ENCODE results near the gene ARHGAP26. TPM values are rescaled to one million over a fixed set of nuclear protein-coding genes. Genes with fewer than 3 reads are reported as not detected.

Gene ARHGAP26
- polyA plus RNA-seq, 1 donor (not counting 4 experiments of a cell fraction or from before 2014, with no cell fraction given): 3.9 TPM

GRCh38 chr5:143194713-143195112 lies 424.5 kb downstream of the ARHGAP26 start:
- no peaks in the 10 kb centered on the region for H3K79me2 ChIP-seq (ENCODE audit: control insufficient read depth, insufficient read depth, low read length)
- dilution Hi-C loops (cut with MboI; ENCODE audit: extremely low pct_ligation_motif_present, low sequenced_read_pairs): no loop called here

GRCh38 chr5:143195491-143195890 lies 425.3 kb downstream of the ARHGAP26 start:
- H3K4me1 ChIP-seq (ENCODE audit: control insufficient read depth, extremely low read depth, insufficient read depth, low read length): peaks cover 36% of the 10 kb centered on the region

More at GRCh38 chr5:143194713-143195112, 424.5 kb downstream of the ARHGAP26 start:
- no peaks in the 10 kb centered on the region for H3K9me1 ChIP-seq (ENCODE audit: control insufficient read depth, extremely low read depth, insufficient read depth, low read length)
- peaks cover 28% of the 10 kb centered on the region for H3K4me1 ChIP-seq (ENCODE audit: control insufficient read depth, extremely low read depth, insufficient read depth, low read length)
- H4K20me1 ChIP-seq (ENCODE audit: control insufficient read depth, extremely low read depth, insufficient read depth, low read length): no peaks in the 10 kb centered on the region
- H3K4me2 ChIP-seq (ENCODE audit: control insufficient read depth, extremely low read depth, insufficient read depth, low read depth, low read length): no peak overlapping the region
- TF ChIP-seq EZH2 (IDR thresholded peaks at IDR 0.05; ENCODE audit: low read length) (no peak), CTCF (optimal IDR thresholded peaks at IDR 0.05 in 1 of 3, IDR thresholded peaks at IDR 0.05 in 1 of 3, conservative IDR thresholded peaks at IDR 0.05 in 1 of 3; ENCODE audit: extremely low read depth in 1 of 3, insufficient read depth in 2 of 3, low read length in 3 of 3) (no peak)
- H3K4me3 ChIP-seq (ENCODE audit: control insufficient read depth in 2 of 3, extremely low read depth in 1 of 3, insufficient read depth in 2 of 3, low read depth in 1 of 3, low read length in 3 of 3): no peak overlapping the region
- H2AFZ ChIP-seq (ENCODE audit: control insufficient read depth, low read length): no peak overlapping the region
- no peak for FAIRE-seq
- no peaks in the 10 kb centered on the region for H3K27me3 ChIP-seq (ENCODE audit: control insufficient read depth, extremely low read depth, insufficient read depth, low read length)
- no peak overlapping the region for H3K27ac ChIP-seq (ENCODE audit: control insufficient read depth, insufficient read depth, low read length)
- H3K36me3 ChIP-seq (ENCODE audit: control insufficient read depth in 2 of 2, extremely low read depth in 1 of 2, insufficient read depth in 2 of 2, low read length in 2 of 2): no peaks in the 10 kb centered on the region
- no peak overlapping the region for H3K9ac ChIP-seq (ENCODE audit: control insufficient read depth, extremely low read depth, insufficient read depth, low read length)
- H3K9me3 ChIP-seq (ENCODE audit: control insufficient read depth, low read depth, low read length): no peaks in the 10 kb centered on the region
- no peak for DNase-seq (ENCODE audit: low read depth, low spot score)

More at GRCh38 chr5:143195491-143195890, 425.3 kb downstream of the ARHGAP26 start:
- no peaks in the 10 kb centered on the region for H3K9me1 ChIP-seq (ENCODE audit: control insufficient read depth, extremely low read depth, insufficient read depth, low read length)
- peak overlapping the region; percentile 37 for H3K4me2 ChIP-seq (ENCODE audit: control insufficient read depth, extremely low read depth, insufficient read depth, low read depth, low read length)
- no peak overlapping the region for H3K9ac ChIP-seq (ENCODE audit: control insufficient read depth, extremely low read depth, insufficient read depth, low read length)
- H4K20me1 ChIP-seq (ENCODE audit: control insufficient read depth, extremely low read depth, insufficient read depth, low read length): no peaks in the 10 kb centered on the region
- TF ChIP-seq EZH2 (IDR thresholded peaks at IDR 0.05; ENCODE audit: low read length): no peak
- TF ChIP-seq CTCF (optimal IDR thresholded peaks at IDR 0.05 in 1 of 3, IDR thresholded peaks at IDR 0.05 in 1 of 3, conservative IDR thresholded peaks at IDR 0.05 in 1 of 3; ENCODE audit: extremely low read depth in 1 of 3, insufficient read depth in 2 of 3, low read length in 3 of 3): no peak
- DNase-seq (ENCODE audit: low read depth, low spot score): no peak
- H3K9me3 ChIP-seq (ENCODE audit: control insufficient read depth, low read depth, low read length): no peaks in the 10 kb centered on the region
- dilution Hi-C loops (cut with MboI; ENCODE audit: extremely low pct_ligation_motif_present, low sequenced_read_pairs): no loop called here
- H3K4me3 ChIP-seq (ENCODE audit: control insufficient read depth in 2 of 3, extremely low read depth in 1 of 3, insufficient read depth in 2 of 3, low read depth in 1 of 3, low read length in 3 of 3): no peak overlapping the region
- H3K27ac ChIP-seq (ENCODE audit: control insufficient read depth, insufficient read depth, low read length): no peak overlapping the region
- no peaks in the 10 kb centered on the region for H3K36me3 ChIP-seq (ENCODE audit: control insufficient read depth in 2 of 2, extremely low read depth in 1 of 2, insufficient read depth in 2 of 2, low read length in 2 of 2)
- no peak for FAIRE-seq
- H2AFZ ChIP-seq (ENCODE audit: control insufficient read depth, low read length): peak overlapping the region; percentile 36
- no peaks in the 10 kb centered on the region for H3K79me2 ChIP-seq (ENCODE audit: control insufficient read depth, insufficient read depth, low read length)
- no peaks in the 10 kb centered on the region for H3K27me3 ChIP-seq (ENCODE audit: control insufficient read depth, extremely low read depth, insufficient read depth, low read length)

Measured in keratinocyte (primary cell).